Measurements from ENCODE around the gene PLA2G2C.

- TF ChIP-seq GATA2 (IDR thresholded peaks at IDR 0.05; ENCODE audit: low read depth, low read length) (no peak), GATA3 (IDR thresholded peaks at IDR 0.05; ENCODE audit: low read depth, low read length) (no peak)
Measured at GRCh38 chr1:20179371-20180128, 6.8 kb downstream of the PLA2G2C start.

All from SH-SY5Y (cell line).